ENCODE results near the gene LRRC10. TPM values are rescaled to one million over a fixed set of nuclear protein-coding genes. Genes with fewer than 3 reads are reported as not detected.

The LRRC10 gene
- total and polyA plus RNA-seq, 2 experiments from 2014 or later, result 40.8 to 44.0 TPM

DNA sequence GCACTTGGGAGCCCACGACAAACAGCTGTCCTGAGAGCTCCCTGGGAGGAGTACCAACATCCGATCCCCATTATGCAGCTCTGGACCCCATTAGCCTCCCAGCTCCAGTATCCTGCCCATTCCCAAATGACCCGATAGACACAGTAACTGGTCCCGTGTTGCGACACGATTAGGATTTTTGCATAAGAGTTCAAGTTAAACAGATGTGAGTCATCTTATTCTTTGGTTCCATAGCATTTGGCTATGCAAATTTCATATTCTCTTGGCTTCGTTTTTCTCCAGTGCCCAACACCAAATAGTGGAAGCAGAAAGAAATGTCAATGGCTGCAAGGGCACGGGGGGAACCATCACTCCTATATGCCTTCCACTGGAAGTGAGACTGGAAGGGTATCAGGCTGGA, 43.0 kb upstream of the LRRC10 start:
- Histone ChIP-seq H3K4me1 (ENCODE audit: low read depth) (peaks cover 5% of the 10 kb centered on the region), H3K9me3 (ENCODE audit: low read depth) (no peaks in the 10 kb centered on the region), H3K36me3 (no peaks in the 10 kb centered on the region), H3K27me3 (no peaks in the 10 kb centered on the region), H3K4me3 (no peak overlapping the region), H3K27ac (no peak overlapping the region)
- DNase-seq (ENCODE audit: low read depth in 1 of 2, low spot score in 1 of 2), result peak in 1 of 2 donors; percentile 67
- TF ChIP-seq, protein P1, sequence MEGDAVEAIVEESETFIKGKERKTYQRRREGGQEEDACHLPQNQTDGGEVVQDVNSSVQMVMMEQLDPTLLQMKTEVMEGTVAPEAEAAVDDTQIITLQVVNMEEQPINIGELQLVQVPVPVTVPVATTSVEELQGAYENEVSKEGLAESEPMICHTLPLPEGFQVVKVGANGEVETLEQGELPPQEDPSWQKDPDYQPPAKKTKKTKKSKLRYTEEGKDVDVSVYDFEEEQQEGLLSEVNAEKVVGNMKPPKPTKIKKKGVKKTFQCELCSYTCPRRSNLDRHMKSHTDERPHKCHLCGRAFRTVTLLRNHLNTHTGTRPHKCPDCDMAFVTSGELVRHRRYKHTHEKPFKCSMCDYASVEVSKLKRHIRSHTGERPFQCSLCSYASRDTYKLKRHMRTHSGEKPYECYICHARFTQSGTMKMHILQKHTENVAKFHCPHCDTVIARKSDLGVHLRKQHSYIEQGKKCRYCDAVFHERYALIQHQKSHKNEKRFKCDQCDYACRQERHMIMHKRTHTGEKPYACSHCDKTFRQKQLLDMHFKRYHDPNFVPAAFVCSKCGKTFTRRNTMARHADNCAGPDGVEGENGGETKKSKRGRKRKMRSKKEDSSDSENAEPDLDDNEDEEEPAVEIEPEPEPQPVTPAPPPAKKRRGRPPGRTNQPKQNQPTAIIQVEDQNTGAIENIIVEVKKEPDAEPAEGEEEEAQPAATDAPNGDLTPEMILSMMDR (IDR thresholded peaks at IDR 0.05; ENCODE audit: low read depth, low read length), result no peak

DNA sequence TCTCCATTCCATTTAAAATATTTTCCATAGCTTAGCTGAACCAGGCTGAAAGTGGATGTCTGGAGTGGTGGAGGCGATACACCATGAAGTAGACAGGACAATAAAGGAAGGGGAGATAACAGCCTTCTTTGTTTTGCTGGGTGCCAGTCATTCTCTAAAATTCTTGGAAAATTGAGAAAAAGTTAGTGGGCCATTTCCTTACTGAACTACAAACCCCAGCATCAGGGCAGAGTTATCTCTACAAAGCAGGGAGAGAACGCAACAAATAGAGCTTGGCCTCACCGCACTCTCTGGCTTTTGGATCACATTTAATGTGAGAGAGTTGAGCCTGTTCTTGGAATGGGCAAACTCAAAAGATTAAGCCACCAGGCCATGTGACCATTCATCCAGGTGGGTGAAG, 41.2 kb upstream of the LRRC10 start:
- no peak overlapping the region for H3K27ac ChIP-seq
- TF ChIP-seq, protein P1 (IDR thresholded peaks at IDR 0.05; ENCODE audit: low read depth, low read length), result no peak
- no peaks in the 10 kb centered on the region for H3K36me3 ChIP-seq
- H3K27me3 ChIP-seq, result no peaks in the 10 kb centered on the region
- H3K4me1 ChIP-seq (ENCODE audit: low read depth), result peaks cover 10% of the 10 kb centered on the region
- no peaks in the 10 kb centered on the region for H3K9me3 ChIP-seq (ENCODE audit: low read depth)
- no peak overlapping the region for H3K4me3 ChIP-seq
- no peak for DNase-seq (ENCODE audit: low read depth in 1 of 2, low spot score in 1 of 2)

- no peak for DNase-seq (ENCODE audit: low read depth in 1 of 2, low spot score in 1 of 2)
- Histone ChIP-seq H3K4me3 (no peak overlapping the region), H3K9me3 (ENCODE audit: low read depth) (no peaks in the 10 kb centered on the region), H3K36me3 (no peaks in the 10 kb centered on the region), H3K4me1 (ENCODE audit: low read depth) (peaks cover 9% of the 10 kb centered on the region), H3K27me3 (no peaks in the 10 kb centered on the region), H3K27ac (no peak overlapping the region)
- TF ChIP-seq, protein P1 (IDR thresholded peaks at IDR 0.05; ENCODE audit: low read depth, low read length), result no peak
Measured at GRCh38 chr12:69649529-69649928, 38.8 kb upstream of the LRRC10 start.

GRCh38 chr12:69648476-69648875, 37.8 kb upstream of the LRRC10 start:
- Histone ChIP-seq H3K27me3 (no peaks in the 10 kb centered on the region), H3K9me3 (ENCODE audit: low read depth) (no peaks in the 10 kb centered on the region), H3K4me1 (ENCODE audit: low read depth) (peaks cover 9% of the 10 kb centered on the region), H3K36me3 (no peaks in the 10 kb centered on the region), H3K4me3 (no peak overlapping the region), H3K27ac (no peak overlapping the region)
- TF ChIP-seq, protein P1 (IDR thresholded peaks at IDR 0.05; ENCODE audit: low read depth, low read length), result no peak
- DNase-seq (ENCODE audit: low read depth in 1 of 2, low spot score in 1 of 2), result peak in 1 of 2 donors; percentile 91

DNA sequence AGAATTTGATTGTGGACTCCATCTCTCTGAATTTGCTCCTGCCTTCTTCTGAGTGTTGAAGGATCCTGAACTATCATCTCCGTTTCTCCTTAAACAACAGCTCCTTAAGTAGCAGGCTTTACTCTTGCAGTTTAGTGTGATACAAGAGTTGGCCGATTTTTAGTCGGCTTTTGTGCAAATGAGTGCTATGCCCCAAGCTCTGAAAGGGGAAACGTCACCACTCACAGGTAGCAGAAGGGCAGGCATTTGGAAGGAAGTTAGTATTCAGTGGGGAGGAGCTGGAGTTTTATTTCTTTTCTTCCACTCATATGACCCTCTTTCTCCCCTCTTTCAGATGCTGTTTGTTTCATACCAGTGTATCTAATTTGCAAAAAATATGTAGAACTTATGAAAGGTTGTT, 36.5 kb upstream of the LRRC10 start:
- Histone ChIP-seq H3K4me1 (ENCODE audit: low read depth) (peaks cover 9% of the 10 kb centered on the region), H3K9me3 (ENCODE audit: low read depth) (no peaks in the 10 kb centered on the region), H3K27ac (peak overlapping the region; percentile 52), H3K4me3 (no peak overlapping the region), H3K36me3 (no peaks in the 10 kb centered on the region), H3K27me3 (no peaks in the 10 kb centered on the region)
- TF ChIP-seq, protein P1 (IDR thresholded peaks at IDR 0.05; ENCODE audit: low read depth, low read length), result no peak
- peak in 1 of 2 donors; percentile 31 for DNase-seq (ENCODE audit: low read depth in 1 of 2, low spot score in 1 of 2)

- Histone ChIP-seq H3K27ac (no peak overlapping the region), H3K36me3 (no peaks in the 10 kb centered on the region), H3K4me1 (ENCODE audit: low read depth) (peaks cover 9% of the 10 kb centered on the region), H3K27me3 (no peaks in the 10 kb centered on the region), H3K4me3 (no peak overlapping the region), H3K9me3 (ENCODE audit: low read depth) (no peaks in the 10 kb centered on the region)
- TF ChIP-seq, protein P1 (IDR thresholded peaks at IDR 0.05; ENCODE audit: low read depth, low read length), result no peak
- DNase-seq (ENCODE audit: low read depth in 1 of 2, low spot score in 1 of 2), result no peak
Measured at GRCh38 chr12:69645031-69645430, 34.3 kb upstream of the LRRC10 start.
